GM12891 (cell line): Measurements from ENCODE around the gene GALNT3.

Experiments used
- PAX5 ChIP-seq: IDR thresholded peaks from 2 replicates; pipeline ENCODE4 v1.6.1; 2011; ENCODE audit warnings: low read length, moderate library complexity, mild to moderate bottlenecking; ENCODE audit not compliant: insufficient read depth, severe bottlenecking
- POLR2A ChIP-seq: IDR thresholded peaks from 2 replicates; pipeline ENCODE4 v1.6.1; 2011; ENCODE audit warnings: low read depth, low read length, control low read depth
- POLR2AphosphoS5 ChIP-seq: IDR thresholded peaks from 2 replicates; pipeline ENCODE4 v1.6.1; 2011; ENCODE audit warnings: low read depth, low read length, control low read depth
- POU2F2 ChIP-seq: IDR thresholded peaks from 2 replicates; pipeline ENCODE4 v1.6.1; 2011; ENCODE audit warnings: low read depth, mild to moderate bottlenecking, control low read depth, low read length, moderate library complexity
- SPI1 ChIP-seq: IDR thresholded peaks from 2 replicates; pipeline ENCODE4 v1.6.1; 2011; ENCODE audit warnings: low read depth, low read length, control low read depth
- TAF1 ChIP-seq: IDR thresholded peaks from 2 replicates; pipeline ENCODE4 v1.6.1; 2011; ENCODE audit warnings: low read depth, low read length, control low read depth

DNA sequence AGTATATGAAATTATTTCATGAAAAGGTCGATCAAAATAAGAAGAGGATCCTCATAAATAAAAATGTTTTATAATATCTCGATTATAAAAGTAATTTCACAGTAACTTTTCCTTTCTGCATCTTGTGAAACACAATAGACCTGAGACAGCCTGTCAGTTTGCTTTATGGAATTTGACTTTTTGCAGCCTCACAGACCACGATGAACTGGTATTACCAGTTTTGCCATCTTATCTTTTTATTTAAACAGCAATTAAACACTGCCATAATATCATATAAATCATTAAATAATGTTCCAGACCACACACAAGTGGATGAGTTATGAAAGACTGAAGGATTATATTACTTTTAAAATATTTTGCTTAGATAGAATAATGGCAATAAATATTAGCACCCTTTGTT lies 10.7 kb upstream of the GALNT3 start:
- no peak for TF ChIP-seq POU2F2
- TF ChIP-seq POLR2AphosphoS5, result no peak
- TF ChIP-seq POLR2A, result no peak
- no peak for TF ChIP-seq SPI1
- no peak for TF ChIP-seq TAF1
- TF ChIP-seq PAX5, result no peak
